GM19467 (cell line): ENCODE results near the gene IL1B.
"Not testable (repeated sequence)": the region's sequence is repeated elsewhere in the genome, so short reads cannot be mapped to it uniquely, and the experiment has no call there.

Experiments
- ATAC-seq: cut with Tn5 transposase; IDR thresholded peaks from one replicate; pipeline ENCODE4 v1.9.1; 2021; ENCODE audit warnings: mild to moderate bottlenecking, moderate library complexity; ENCODE audit not compliant: unreplicated experiment

Gene IL1B

DNA sequence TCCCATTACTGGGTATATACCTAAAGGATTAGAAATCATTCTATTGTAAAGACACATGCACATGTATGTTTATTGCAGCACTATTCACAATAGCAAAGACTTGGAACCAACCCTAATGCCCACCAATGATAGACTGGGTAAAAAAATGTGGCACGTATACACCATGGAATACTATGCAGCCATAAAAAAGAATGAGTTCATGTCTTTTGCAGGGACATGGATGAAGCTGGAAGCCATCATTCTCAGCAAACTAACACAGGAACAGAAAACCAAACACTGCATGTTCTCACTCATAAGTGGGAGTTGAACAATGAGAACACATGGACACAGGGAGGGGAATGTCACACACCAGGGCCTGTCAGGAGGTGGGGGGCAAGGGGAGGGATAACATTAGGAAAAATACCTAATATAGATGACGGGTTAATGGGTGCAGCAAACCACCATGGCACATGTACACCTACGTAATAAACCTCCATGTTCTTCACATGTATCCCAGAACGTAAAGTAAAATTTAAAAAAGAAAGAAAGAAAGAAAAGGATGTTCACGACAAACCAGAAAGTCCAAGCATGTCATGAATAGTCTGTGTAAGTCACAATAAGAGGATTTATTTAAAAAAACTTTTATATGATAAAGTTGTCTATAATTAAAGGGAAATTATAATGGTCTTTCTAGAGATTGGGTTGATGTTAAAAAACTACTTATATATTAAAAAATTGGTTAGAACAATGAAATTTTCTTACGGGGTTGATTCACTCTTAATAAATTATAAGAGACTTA lies 23.0 kb upstream of the IL1B start:
- not testable (repeated sequence) for ATAC-seq

DNA sequence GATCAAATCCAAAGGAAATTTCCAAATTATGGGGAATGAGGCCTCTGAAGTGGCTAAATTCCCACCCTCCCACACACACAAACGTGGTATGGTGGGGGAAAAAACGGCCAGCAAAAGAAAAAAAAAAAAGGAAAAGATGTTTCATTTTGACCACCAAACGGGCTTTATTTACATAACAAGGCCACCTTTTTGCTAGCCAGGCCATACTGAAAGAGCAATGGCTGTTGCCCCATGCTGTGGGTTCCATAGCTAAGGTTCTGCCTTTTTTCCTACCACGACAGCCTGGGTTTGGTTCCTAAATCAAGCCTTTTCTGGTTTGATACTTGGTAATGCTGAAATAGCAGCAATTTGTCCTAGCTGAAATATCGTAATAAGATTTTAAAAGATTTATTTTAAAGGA lies 14.0 kb upstream of the IL1B start:
- ATAC-seq, result no peak

DNA sequence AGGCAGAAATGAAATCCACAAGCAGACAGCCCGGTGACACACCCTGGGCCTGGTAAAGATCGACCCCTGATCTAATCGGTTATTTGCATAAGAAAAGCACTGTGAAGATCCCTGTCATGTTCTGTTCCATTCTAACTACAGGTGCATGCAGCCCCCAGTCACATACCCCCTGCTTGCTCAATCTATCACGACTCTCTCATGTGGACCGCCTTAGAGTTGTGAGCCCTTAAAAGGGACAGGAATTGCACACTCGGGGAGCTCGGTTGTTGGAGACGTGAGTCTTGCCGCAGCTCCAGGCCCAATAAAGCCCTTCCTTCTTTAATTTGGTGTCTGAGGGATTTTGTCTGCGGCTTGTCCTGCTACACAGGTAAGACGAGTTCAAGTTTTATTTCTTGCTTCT lies 13.4 kb upstream of the IL1B start:
- no peak for ATAC-seq

DNA sequence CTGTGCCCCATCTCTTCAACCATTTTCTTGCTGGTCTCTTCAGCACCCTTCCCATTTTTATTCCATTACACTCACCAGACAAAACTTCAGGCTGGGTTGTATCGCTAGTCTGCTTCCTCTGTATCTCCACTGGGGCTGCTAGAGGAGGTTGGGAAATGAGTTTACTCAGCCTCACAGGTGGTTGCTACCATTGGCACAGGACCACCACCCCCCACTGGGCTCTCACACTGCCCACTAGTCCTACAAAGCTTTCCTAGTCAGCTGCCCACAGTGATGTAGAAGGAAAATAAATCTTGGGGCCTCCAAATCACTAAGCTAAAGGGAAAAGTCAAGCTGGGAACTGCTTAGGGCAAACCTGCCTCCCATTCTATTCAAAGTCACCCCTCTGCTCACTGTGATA lies 12.3 kb upstream of the IL1B start:
- ATAC-seq, result no peak

DNA sequence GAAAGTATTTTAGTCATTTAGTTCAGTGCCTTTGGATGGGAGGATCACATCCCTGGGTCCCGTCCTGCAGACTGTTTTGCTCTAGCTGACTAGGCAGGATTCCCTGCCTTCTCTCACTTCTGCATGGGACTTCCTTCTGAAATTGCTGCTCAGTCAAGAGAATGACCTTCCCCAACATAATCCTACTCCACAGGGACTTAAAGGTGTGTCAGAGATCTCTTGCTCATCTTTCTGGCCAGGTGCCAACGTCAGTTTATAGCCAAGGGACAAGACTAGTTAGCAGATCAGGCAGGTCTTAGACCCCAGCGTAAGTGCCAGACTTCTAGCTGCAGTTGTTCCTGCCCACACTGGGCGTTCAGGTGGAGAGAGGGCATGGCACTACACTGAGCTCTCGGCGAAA lies 9.5 kb upstream of the IL1B start:
- ATAC-seq, result no peak

DNA sequence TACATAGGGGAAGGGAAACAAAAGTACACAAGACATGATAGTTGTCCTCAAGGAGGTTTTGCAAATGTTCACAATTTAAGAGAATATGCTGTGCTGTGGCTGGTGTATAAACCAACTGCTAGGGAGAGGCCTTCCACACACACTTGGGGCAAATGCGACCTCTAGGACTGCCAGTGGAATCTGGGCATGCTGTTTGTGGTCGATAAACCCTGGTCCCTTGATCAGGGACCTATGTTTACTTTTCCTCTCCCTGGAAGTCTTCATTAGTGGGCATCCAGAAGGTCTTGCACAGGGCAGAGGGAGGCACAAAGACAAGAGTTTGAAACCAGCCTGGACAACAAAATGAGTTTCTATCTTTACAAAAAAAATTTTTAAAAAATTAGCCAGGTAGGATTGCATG lies 7.3 kb upstream of the IL1B start:
- no peak for ATAC-seq

DNA sequence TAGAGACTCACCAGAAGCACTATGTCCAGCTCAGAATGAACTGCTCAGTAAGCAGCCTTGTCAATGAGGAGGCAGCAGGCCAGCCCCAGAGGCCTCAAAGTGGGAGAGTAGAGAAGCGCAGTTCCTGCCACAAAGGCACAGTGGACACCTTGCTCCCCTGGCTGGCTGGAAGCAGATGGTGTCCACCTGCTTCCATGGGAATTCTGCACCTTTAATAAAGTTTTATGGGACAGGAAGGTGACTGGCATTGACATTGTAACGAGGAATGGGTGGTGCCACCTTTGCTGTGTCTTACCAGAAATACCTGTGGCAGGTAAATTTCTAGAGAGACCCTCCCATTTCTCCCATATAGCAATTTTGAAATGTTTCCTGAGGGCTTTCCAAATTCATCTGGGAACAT lies 6.7 kb upstream of the IL1B start:
- ATAC-seq, result no peak

DNA sequence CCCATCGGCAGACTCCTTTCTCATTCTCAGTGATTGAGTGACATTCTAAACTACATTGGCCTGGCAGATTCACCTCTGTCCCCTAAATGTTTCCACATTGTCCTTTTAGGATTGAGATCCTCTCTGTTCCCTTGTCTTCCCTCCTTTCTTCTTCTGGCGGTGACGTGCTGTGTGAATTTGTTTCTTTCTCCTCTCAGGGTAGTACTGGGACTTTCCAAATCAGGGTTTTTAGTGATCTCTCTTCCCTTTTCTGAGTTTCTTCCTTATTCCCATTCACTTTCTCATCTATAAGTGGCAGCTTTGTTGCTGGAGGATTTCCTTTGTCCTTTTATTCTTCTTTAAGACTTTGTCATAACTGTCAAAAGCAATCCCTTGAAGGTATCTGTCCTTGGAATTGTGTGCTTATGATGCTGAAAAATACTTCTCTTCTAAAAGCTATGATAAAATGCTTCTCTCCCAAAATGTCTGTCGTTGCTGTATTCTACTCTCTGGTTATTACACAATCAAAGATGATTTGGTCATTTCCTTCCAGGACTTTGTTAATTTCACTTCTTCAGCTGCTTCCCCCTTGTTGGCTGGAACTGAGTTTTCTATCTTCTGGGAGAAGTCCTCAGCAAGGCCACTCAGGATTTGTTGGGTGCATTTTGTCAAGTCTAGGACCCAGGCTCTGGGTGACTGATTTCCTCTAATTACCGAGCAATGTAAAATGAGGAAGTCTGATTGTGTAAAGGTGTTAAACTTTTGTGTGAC lies 4.9 kb upstream of the IL1B start:
- ATAC-seq, result no peak

DNA sequence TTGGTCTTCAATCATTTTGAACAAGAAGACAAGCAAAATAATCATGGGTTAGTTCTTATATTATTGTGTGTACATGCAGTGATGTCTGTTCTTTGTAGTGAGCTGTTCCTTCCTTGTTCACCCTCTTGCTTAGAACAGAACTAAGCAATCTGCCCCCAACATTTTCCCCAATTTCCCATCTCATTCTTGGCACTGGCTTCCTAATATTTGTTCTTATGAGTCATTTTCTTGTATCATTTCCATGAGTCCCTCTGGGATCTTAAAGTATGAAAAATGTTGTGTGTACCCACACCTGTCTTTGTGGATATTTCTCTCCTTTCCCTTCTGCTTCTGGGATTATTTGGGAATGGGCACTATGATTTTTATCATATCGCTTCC lies 3.5 kb upstream of the IL1B start:
- no peak for ATAC-seq

DNA sequence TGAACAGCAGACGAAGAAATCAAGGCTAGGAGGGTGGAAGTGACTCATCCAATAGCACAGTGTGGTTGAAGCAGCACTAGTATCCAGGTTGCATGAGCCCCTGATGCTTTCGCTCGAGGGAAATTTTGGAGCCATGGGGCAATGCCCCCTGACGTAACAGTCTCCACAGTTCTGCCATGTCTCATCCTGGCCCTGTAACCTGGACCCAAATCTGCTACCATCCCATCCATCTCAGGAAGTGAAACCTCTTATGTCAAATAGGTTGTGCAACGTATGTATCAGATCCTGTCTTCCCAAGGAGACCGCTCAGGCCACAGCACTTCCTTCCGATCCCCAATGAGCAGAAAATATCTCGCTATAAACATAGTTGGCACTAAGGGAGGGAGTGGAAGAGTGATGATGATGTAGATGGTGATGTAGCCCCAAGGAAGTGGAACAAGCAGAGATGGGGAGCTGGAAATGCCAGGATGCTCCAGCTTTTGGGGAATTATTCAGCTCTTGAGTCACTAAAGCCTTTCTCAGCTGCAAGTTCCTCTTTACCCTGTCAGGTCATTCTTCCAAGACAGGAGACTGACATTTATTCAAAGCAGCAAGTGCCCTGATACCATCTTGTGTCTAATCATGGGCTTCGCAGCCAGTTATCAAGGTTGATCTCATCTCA lies 3.0 kb upstream of the IL1B start:
- ATAC-seq, result no peak

DNA sequence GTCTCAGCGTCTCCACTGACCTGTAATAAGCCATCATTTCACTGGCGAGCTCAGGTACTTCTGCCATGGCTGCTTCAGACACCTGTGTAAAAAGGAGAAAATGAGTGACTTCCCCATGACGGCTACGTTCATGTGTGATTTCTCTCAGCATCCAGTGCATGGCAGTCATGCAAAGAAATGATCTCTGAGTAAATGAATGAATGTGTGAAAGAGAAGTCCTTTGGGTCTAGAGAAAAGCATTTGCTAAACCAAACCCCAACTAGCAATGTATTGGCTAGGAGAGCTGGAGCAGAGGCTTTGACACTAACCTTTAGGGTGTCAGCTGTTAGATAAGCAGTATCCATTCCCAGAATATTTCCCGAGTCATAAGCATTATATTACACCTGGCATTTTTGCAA lies 417 bp downstream of the IL1B start:
- ATAC-seq, result no peak

DNA sequence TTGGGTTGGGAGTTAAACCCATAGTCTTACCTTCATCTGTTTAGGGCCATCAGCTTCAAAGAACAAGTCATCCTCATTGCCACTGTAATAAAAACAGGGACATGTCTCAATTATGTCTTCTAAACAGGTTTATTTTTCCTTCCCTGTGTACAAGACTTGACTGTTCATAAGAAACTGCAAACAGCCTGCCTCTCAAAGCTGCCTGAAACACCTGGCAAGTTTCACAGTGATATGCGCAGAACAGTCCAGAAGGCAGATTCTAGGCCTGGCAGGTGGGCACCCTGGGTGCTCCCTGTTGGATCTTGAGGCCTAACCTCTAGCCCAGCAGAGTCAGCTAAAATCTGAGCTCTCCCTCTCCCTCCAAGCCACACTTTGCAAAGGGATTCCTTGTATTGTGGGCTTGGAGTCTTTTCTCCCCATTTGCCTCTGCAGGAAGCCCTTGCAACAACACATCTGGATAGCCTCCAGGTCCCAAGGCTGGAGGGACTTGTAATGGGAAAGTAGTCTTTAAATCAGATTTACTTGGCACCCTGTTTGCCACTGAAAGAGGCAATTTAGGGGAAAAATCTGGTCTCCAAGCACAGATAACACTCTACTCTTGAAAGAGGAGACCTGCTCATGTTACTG lies 930 bp downstream of the IL1B start:
- ATAC-seq, result no peak

DNA sequence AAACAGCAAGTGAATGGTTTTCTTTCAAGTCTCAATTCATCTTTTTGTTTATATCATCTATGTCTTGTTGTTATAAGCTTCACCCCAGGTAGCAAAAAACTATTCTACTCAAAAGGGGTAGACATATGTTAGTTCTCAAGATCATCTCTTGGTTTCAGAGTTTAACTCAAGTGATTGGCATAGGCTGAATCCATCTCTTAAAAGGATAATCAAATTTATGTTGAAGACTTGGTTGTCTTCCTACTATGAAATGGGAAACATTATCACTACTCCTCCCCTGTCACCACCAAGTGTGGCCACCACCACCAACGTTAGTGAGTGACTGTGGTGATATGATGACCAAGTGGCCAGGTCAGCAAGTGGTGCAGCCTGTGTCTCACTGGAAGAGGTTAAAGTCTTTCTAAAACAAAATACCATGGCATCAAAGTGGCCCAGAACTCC lies 1.5 kb downstream of the IL1B start:
- ATAC-seq, result no peak

DNA sequence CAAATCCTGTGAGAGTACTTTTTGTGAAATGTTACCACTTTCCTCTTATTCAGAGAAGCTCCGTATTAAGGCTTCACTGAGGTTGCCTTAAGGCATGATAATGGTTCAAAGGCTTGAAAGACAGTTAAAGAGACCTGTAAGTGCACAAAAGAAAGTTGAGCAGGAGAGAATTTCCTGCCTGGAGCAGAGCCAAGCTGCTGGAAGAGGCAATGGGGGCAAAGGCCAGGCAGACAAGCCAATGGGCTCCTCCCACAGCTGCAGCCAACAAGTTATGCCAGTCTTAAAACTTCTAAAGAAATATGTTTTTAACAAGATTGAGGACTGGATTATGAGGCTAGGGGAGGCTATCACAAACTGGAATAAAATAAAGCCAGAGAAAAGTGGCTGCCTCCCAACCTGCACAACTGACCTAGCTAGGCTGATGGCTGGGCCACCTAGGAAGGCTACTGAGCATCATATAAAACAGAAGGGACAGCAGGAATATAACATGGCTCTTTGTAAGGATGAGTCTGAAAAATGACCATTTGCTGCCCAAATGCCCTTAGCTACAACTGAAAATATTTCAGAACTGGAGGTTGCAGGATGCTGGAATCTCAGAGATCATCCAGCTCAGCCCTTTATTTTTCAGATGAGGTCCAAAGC lies 2.1 kb downstream of the IL1B start:
- no peak for ATAC-seq

DNA sequence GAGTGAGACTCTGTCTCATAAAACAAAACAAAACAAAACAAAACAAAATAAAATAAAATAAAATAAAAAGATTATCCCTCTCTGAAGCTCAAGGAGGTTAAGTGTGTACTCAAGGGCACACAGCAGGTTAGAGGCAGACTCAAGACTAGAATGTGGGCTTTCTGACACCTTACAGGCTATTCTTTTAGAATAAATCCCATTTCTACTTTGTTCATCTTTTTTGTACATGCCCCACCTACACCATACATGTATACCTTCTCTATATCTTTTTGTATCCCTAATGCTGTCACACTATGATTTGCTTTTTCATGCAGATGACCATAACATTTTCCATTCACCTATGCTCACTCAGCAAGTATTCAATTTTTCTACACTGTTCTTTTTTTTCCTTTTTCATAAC lies 2.6 kb downstream of the IL1B start:
- no peak for ATAC-seq

DNA sequence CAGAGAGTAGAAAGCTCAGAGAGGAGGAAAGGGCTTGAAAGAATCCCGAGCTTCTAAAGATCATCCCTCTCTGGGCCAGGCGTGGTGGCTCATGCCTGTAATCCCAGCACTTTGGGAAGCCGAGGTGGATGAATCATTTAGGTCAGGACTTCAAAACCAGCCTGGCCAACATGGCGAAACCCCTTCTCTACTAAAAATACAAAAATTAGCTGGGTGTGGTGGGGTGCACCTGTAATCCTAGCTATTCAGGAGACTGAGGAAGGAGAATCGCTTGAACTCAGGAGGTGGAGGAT lies 3.0 kb downstream of the IL1B start:
- ATAC-seq, result not testable (repeated sequence)

DNA sequence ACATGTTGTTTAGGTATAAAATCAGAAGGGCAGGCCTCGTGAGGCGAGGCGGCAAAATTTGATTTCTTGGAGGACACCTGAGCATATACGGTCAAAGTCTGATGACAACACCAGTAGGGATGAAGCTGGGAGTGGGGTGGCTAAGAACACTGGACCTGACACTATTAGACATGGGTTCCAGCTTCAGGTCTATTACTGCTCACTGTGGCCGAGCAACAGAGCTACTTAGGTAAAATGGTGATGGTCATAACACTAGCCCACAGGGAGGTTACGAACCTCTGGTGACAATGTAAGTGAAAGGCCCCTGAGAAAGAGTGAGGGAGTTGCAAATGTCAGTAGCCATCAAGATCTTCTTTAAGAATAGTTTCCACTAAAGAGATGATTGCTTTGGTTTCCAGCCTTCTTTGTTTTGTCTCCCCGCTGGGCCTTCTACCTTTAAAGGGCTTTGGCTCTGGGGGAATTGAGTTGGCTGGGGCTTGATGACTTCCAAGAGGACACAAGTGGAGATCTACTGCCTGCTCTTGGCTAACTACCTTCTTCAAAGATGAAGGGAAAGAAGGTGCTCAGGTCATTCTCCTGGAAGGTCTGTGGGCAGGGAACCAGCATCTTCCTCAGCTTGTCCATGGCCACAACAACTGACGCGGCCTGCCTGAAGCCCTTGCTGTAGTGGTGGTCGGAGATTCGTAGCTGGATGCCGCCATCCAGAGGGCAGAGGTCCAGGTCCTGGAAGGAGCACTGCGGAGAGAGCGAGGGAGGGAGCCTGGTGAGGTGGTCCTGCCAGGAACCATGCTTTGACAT lies 3.5 kb downstream of the IL1B start:
- no peak for ATAC-seq

DNA sequence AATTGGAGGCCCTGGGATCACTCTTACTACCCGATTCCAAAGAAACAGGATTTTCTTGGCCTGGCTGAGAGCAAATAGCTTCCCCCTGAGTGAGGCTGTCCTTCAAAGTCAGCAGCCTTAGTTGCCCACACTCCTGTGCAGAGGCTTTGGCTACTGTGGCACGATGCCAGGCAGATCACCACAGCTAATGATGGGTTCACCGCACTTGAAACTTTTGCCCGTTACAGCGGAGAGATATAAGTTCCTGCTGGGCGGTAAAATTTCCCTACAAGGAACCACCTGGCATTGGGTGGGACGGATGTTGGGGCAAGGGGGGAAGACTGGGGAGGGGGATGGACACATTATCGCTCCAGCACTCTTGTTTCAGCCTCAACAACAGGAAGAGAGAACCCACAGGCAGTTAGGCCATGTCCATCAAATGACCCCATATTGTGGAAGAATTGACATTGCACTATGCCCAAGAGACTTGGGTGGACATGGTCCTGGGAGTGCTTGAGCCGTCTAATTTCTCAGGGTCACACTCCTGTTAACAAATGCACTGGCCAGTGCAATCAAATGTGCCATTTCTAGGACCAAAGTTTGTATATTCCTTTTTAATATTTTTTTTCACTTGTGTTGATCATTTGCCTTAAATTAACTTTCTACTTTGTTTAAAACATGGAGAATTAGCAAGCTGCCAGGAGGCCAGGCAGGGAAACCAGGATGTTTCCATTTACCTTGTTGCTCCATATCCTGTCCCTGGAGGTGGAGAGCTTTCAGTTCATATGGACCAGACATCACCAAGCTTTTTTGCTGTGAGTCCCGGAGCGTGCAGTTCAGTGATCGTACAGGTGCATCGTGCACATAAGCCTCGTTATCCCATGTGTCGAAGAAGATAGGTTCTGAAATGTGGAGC lies 4.4 kb downstream of the IL1B start:
- ATAC-seq, result no peak

DNA sequence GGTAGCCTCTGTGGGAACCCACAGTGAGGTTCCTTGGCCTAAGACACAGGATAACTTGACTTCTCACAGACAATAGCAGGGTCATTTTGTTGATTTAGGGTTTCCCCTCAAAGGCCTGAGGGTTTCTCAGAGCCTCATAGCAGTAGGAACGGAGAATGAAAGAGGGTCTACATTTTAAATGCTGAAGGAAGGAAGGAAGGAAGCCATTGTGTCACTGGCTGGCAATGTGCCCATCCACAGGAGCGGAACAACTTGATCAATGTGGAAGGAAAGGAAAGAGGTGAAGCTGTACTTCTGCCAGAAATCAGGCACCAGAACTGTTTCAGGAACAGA lies 5.1 kb downstream of the IL1B start:
- no peak for ATAC-seq
